HepG2 (cell line): ENCODE measurements around the gene XAB2. TPM values are rescaled to one million over a fixed set of nuclear protein-coding genes. Genes with fewer than 3 reads are reported as not detected.

Experiments
- BRCA1 ChIP-seq: sonication (generic); formaldehyde crosslinking; IDR thresholded peaks from 2 replicates; pipeline ENCODE4 v1.4.0; 2020; ENCODE audit warnings: missing genetic modification reagents
- ELF4 ChIP-seq: sonication (generic); formaldehyde crosslinking; IDR thresholded peaks from 2 replicates; pipeline ENCODE4 v1.5.0; 2020; ENCODE audit warnings: missing genetic modification reagents, mild to moderate bottlenecking, moderate library complexity, borderline replicate concordance
- KDM2A ChIP-seq: sonication (generic); formaldehyde crosslinking; IDR thresholded peaks from 2 replicates; pipeline ENCODE4 v1.4.0; 2020; ENCODE audit warnings: low read depth, missing genetic modification reagents, borderline replicate concordance
- MED8 ChIP-seq: sonication (generic); formaldehyde crosslinking; IDR thresholded peaks from 2 replicates; pipeline ENCODE4 v1.8.1; 2023; ENCODE audit warnings: mild to moderate bottlenecking, missing genetic modification reagents; ENCODE audit not compliant: insufficient replicate concordance
- MXD4 ChIP-seq: IDR thresholded peaks from 2 replicates; pipeline ENCODE4 v1.6.1; 2016; ENCODE audit warnings: mild to moderate bottlenecking, missing biosample characterization, missing genetic modification reagents
- PHF8 ChIP-seq: sonication (generic); formaldehyde crosslinking; IDR thresholded peaks from 2 replicates; pipeline ENCODE4 v1.5.0; 2020; ENCODE audit warnings: missing genetic modification reagents
- POLR2A ChIP-seq, 2 experiments: IDR thresholded peaks; 2 replicates each; pipeline ENCODE4 v1.6.1; 2011; ENCODE audit warnings: low read depth in 2 of 2, low read length in 2 of 2, mild to moderate bottlenecking in 1 of 2, moderate library complexity in 1 of 2; ENCODE audit not compliant: insufficient read depth in 1 of 2
- YEATS4 ChIP-seq: sonication (generic); formaldehyde crosslinking; IDR thresholded peaks from 2 replicates; pipeline ENCODE4 v1.4.0; 2020; ENCODE audit warnings: missing genetic modification reagents, borderline replicate concordance
- ZBED4 ChIP-seq: sonication (generic); formaldehyde crosslinking; IDR thresholded peaks from 2 replicates; pipeline ENCODE4 v1.4.0; 2020; ENCODE audit warnings: missing genetic modification reagents, borderline replicate concordance
- ZNF292 ChIP-seq: sonication (generic); formaldehyde crosslinking; IDR thresholded peaks from 2 replicates; pipeline ENCODE4 v1.8.1; 2022; ENCODE audit warnings: mild to moderate bottlenecking, low read depth, missing genetic modification reagents, borderline replicate concordance
- polyA plus RNA-seq, 8 experiments: library from polyadenylated mRNA; depleted of rRNA in 3 of 8; stranded (reverse) in 7 of 8; unstranded in 1 of 8; fragments of >200 nt; fragmentation: Illumina TruSeq in 4 of 8; extraction: Trizol in 4 of 8; gene quantifications; 2 replicates each; pipeline versions ENCODE4 v1.2.1 to v1.2.3, GENCODE V29; 2011 to 2016; ENCODE audit warnings: low read depth in 4 of 8, missing spikeins in 1 of 8, mixed read lengths in 1 of 8; ENCODE audit not compliant: insufficient read depth in 1 of 8
- total RNA-seq, 5 experiments: library from RNA; depleted of rRNA; stranded (reverse); fragments of >200 nt; fragmentation: Illumina TruSeq; extraction: Trizol; gene quantifications; 2 replicates each; pipeline ENCODE4 v1.2.3, GENCODE V29; 2016; ENCODE audit warnings: low read depth in 1 of 5
- TF ChIP-seq, protein P1 (sequence below): sonication (generic); formaldehyde crosslinking; IDR thresholded peaks from 2 replicates; pipeline ENCODE4 v1.5.1; 2020; ENCODE audit warnings: mild to moderate bottlenecking, moderate library complexity, missing genetic modification reagents
- TF ChIP-seq, protein P2 (sequence below): sonication (generic); formaldehyde crosslinking; IDR thresholded peaks from 2 replicates; pipeline ENCODE4 v1.9.0; 2022; ENCODE audit warnings: missing genetic modification reagents, mild to moderate bottlenecking, borderline replicate concordance
- TF ChIP-seq, protein P3 (sequence below): IDR thresholded peaks from 2 replicates; pipeline ENCODE4 v1.6.1; 2016; ENCODE audit warnings: missing compliant biosample characterization, missing genetic modification reagents, borderline replicate concordance
- TF ChIP-seq, protein P4 (sequence below): sonication (generic); formaldehyde crosslinking; IDR thresholded peaks from 2 replicates; pipeline ENCODE4 v1.4.0; 2020; ENCODE audit warnings: mild to moderate bottlenecking, missing genetic modification reagents

XAB2 gene
- total and polyA plus RNA-seq, 2 of the 13 experiments (the other 11 are each of a cell fraction or from before 2014, with no cell fraction given): 6.2 to 23.9 TPM

- TF ChIP-seq MED8 (no peak), MXD4 (no peak), POLR2A (IDR thresholded peaks at IDR 0.05; ENCODE audit: insufficient read depth in 1 of 2, low read depth in 2 of 2, low read length in 2 of 2) (peak; percentile 69 to 71), PHF8 (CRISPR knock-in tag) (peak; percentile 84), KDM2A (peak; percentile 47; the same call in 1 of the 2 replicates), ZNF292 (no peak), ZBED4 (CRISPR knock-in tag) (no peak), YEATS4 (CRISPR knock-in tag) (peak; percentile 72), ELF4 (CRISPR knock-in tag) (peak; percentile 95; the same call in 1 of the 2 replicates), BRCA1 (0 out of 2 replicates have a peak, but pooled peaks have one; percentile 41)
- TF ChIP-seq, protein P1, sequence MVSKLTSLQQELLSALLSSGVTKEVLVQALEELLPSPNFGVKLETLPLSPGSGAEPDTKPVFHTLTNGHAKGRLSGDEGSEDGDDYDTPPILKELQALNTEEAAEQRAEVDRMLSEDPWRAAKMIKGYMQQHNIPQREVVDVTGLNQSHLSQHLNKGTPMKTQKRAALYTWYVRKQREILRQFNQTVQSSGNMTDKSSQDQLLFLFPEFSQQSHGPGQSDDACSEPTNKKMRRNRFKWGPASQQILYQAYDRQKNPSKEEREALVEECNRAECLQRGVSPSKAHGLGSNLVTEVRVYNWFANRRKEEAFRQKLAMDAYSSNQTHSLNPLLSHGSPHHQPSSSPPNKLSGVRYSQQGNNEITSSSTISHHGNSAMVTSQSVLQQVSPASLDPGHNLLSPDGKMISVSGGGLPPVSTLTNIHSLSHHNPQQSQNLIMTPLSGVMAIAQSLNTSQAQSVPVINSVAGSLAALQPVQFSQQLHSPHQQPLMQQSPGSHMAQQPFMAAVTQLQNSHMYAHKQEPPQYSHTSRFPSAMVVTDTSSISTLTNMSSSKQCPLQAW (CRISPR knock-in tag): peak; percentile 74
- TF ChIP-seq, protein P2, sequence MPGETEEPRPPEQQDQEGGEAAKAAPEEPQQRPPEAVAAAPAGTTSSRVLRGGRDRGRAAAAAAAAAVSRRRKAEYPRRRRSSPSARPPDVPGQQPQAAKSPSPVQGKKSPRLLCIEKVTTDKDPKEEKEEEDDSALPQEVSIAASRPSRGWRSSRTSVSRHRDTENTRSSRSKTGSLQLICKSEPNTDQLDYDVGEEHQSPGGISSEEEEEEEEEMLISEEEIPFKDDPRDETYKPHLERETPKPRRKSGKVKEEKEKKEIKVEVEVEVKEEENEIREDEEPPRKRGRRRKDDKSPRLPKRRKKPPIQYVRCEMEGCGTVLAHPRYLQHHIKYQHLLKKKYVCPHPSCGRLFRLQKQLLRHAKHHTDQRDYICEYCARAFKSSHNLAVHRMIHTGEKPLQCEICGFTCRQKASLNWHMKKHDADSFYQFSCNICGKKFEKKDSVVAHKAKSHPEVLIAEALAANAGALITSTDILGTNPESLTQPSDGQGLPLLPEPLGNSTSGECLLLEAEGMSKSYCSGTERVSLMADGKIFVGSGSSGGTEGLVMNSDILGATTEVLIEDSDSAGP (CRISPR knock-in tag): peak; percentile 44; the same call in 1 of the 2 replicates
- TF ChIP-seq, protein P3, sequence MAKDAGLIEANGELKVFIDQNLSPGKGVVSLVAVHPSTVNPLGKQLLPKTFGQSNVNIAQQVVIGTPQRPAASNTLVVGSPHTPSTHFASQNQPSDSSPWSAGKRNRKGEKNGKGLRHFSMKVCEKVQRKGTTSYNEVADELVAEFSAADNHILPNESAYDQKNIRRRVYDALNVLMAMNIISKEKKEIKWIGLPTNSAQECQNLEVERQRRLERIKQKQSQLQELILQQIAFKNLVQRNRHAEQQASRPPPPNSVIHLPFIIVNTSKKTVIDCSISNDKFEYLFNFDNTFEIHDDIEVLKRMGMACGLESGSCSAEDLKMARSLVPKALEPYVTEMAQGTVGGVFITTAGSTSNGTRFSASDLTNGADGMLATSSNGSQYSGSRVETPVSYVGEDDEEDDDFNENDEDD (CRISPR knock-in tag): peak; percentile 90
- TF ChIP-seq, protein P4, sequence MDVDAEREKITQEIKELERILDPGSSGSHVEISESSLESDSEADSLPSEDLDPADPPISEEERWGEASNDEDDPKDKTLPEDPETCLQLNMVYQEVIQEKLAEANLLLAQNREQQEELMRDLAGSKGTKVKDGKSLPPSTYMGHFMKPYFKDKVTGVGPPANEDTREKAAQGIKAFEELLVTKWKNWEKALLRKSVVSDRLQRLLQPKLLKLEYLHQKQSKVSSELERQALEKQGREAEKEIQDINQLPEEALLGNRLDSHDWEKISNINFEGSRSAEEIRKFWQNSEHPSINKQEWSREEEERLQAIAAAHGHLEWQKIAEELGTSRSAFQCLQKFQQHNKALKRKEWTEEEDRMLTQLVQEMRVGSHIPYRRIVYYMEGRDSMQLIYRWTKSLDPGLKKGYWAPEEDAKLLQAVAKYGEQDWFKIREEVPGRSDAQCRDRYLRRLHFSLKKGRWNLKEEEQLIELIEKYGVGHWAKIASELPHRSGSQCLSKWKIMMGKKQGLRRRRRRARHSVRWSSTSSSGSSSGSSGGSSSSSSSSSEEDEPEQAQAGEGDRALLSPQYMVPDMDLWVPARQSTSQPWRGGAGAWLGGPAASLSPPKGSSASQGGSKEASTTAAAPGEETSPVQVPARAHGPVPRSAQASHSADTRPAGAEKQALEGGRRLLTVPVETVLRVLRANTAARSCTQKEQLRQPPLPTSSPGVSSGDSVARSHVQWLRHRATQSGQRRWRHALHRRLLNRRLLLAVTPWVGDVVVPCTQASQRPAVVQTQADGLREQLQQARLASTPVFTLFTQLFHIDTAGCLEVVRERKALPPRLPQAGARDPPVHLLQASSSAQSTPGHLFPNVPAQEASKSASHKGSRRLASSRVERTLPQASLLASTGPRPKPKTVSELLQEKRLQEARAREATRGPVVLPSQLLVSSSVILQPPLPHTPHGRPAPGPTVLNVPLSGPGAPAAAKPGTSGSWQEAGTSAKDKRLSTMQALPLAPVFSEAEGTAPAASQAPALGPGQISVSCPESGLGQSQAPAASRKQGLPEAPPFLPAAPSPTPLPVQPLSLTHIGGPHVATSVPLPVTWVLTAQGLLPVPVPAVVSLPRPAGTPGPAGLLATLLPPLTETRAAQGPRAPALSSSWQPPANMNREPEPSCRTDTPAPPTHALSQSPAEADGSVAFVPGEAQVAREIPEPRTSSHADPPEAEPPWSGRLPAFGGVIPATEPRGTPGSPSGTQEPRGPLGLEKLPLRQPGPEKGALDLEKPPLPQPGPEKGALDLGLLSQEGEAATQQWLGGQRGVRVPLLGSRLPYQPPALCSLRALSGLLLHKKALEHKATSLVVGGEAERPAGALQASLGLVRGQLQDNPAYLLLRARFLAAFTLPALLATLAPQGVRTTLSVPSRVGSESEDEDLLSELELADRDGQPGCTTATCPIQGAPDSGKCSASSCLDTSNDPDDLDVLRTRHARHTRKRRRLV: 0 out of 2 replicates have a peak, but pooled peaks have one; percentile 60
These were observed at the start of gene XAB2, which contains the start of gene PET100 (continued) for GRCh38 chr19:7629347-7630054.
